ENCODE measurements around the gene CYP3A7. TPM values are rescaled to one million over a fixed set of nuclear protein-coding genes. Genes with fewer than 3 reads are reported as not detected.
"Not testable (repeated sequence)": the region's sequence is repeated elsewhere in the genome, so short reads cannot be mapped to it uniquely, and the experiment has no call there.

Gene CYP3A7
- total and polyA plus RNA-seq, 2 of the 13 experiments (the other 11 are each of a cell fraction or from before 2014, with no cell fraction given), result 5.8 to 6.4 TPM

DNA sequence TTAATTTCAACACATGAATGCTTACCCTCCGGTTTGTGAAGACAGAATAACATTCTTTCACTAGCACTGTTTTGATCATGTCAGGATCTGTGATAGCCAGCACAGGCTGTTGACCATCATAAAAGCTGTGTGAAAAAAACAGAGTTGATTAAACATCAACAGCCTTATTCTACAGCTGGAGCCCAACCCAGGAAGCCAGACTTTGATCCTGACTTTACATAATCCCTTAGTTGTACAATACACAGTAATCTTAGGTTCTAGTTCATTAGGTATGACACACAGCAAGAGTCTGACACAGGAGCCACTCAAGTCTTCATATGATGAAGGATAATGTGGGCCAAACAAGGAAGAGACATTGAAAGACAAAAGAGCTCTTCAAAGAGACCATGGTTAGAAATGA lies 37.6 kb upstream of the CYP3A7 start (continued):
- TF ChIP-seq FOXA1 (IDR thresholded peaks at IDR 0.05), result no peak
- no peak for TF ChIP-seq FOXA1 (CRISPR knock-in tag; IDR thresholded peaks at IDR 0.05)
- TF ChIP-seq ZNF782 (CRISPR knock-in tag; IDR thresholded peaks at IDR 0.05; ENCODE audit: borderline replicate concordance), result no peak
- TF ChIP-seq, protein P1, sequence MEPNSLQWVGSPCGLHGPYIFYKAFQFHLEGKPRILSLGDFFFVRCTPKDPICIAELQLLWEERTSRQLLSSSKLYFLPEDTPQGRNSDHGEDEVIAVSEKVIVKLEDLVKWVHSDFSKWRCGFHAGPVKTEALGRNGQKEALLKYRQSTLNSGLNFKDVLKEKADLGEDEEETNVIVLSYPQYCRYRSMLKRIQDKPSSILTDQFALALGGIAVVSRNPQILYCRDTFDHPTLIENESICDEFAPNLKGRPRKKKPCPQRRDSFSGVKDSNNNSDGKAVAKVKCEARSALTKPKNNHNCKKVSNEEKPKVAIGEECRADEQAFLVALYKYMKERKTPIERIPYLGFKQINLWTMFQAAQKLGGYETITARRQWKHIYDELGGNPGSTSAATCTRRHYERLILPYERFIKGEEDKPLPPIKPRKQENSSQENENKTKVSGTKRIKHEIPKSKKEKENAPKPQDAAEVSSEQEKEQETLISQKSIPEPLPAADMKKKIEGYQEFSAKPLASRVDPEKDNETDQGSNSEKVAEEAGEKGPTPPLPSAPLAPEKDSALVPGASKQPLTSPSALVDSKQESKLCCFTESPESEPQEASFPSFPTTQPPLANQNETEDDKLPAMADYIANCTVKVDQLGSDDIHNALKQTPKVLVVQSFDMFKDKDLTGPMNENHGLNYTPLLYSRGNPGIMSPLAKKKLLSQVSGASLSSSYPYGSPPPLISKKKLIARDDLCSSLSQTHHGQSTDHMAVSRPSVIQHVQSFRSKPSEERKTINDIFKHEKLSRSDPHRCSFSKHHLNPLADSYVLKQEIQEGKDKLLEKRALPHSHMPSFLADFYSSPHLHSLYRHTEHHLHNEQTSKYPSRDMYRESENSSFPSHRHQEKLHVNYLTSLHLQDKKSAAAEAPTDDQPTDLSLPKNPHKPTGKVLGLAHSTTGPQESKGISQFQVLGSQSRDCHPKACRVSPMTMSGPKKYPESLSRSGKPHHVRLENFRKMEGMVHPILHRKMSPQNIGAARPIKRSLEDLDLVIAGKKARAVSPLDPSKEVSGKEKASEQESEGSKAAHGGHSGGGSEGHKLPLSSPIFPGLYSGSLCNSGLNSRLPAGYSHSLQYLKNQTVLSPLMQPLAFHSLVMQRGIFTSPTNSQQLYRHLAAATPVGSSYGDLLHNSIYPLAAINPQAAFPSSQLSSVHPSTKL (CRISPR knock-in tag; IDR thresholded peaks at IDR 0.05), result peak; percentile 88
- no peak for TF ChIP-seq ZNF333 (CRISPR knock-in tag; IDR thresholded peaks at IDR 0.05; ENCODE audit: borderline replicate concordance)
- no peak for TF ChIP-seq ATRX (CRISPR knock-in tag; IDR thresholded peaks at IDR 0.05; ENCODE audit: borderline replicate concordance)
- peak; percentile 9 for TF ChIP-seq TEAD3 (CRISPR knock-in tag; optimal IDR thresholded peaks at IDR 0.05; ENCODE audit: borderline replicate concordance)
- no peak for TF ChIP-seq PRMT3 (CRISPR knock-in tag; IDR thresholded peaks at IDR 0.05; ENCODE audit: borderline replicate concordance, low read depth)
- TF ChIP-seq HDAC6 (IDR thresholded peaks at IDR 0.05; ENCODE audit: low read depth, low read length), result no peak
- no peak for TF ChIP-seq MAFG (CRISPR knock-in tag; IDR thresholded peaks at IDR 0.05)
- TF ChIP-seq, protein P2, sequence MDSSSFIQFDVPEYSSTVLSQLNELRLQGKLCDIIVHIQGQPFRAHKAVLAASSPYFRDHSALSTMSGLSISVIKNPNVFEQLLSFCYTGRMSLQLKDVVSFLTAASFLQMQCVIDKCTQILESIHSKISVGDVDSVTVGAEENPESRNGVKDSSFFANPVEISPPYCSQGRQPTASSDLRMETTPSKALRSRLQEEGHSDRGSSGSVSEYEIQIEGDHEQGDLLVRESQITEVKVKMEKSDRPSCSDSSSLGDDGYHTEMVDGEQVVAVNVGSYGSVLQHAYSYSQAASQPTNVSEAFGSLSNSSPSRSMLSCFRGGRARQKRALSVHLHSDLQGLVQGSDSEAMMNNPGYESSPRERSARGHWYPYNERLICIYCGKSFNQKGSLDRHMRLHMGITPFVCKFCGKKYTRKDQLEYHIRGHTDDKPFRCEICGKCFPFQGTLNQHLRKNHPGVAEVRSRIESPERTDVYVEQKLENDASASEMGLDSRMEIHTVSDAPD (CRISPR knock-in tag; IDR thresholded peaks at IDR 0.05), result no peak
- TF ChIP-seq ELF3 (CRISPR knock-in tag; IDR thresholded peaks at IDR 0.05), result peak; percentile 76
- no peak for TF ChIP-seq CBX2 (IDR thresholded peaks at IDR 0.05; ENCODE audit: low read depth, low read length)
- TF ChIP-seq CBX2 (CRISPR knock-in tag; IDR thresholded peaks at IDR 0.05; ENCODE audit: low read depth), result no peak
- no peak for TF ChIP-seq ZNF292 (CRISPR knock-in tag; IDR thresholded peaks at IDR 0.05; ENCODE audit: borderline replicate concordance, low read depth)

DNA sequence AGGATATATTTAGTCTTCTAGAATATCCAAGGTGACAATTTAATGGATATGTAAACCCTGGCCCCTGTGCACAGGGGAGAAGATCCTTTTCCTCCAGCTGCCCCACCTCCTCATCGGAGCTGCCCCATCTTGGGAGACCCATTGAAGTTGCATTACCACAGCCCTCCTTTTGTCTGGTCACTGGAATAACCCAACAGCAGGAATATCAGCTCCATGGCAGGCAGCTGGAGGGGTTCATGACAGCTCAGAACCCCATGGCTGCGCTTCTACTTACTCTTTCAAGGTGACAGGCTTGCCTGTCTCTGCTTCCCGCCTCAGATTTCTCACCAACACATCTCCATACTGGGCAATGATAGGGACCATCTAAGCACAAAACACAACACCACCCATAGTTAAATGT lies 34.5 kb upstream of the CYP3A7 start:
- peaks cover 26% of the 10 kb centered on the region for H3K4me1 ChIP-seq (ENCODE audit: insufficient read depth, low read length)
- POLR2A ChIA-PET; in situ Hi-C loops (cut with HindIII; ENCODE audit: extremely low pct_ligation_motif_present, low pct_unique_long_range_greater_than_20kb); H3K9ac ChIP-seq (ENCODE audit: insufficient read depth, low read depth, low read length); H3K4me3 ChIP-seq (replicated peaks in 1 of 3; ENCODE audit: insufficient read depth in 1 of 3, low read depth in 2 of 3, low read length in 3 of 3); H3K36me3 ChIP-seq (replicated peaks in 1 of 2; ENCODE audit: control insufficient read depth in 1 of 2, insufficient read depth in 2 of 2, low read length in 2 of 2); H3K27ac ChIP-seq (ENCODE audit: extremely low read length, insufficient read depth, low read length); FAIRE-seq; BruUV-seq (replicated peaks); H4K20me1 ChIP-seq (ENCODE audit: insufficient read depth, low read length); CTCF ChIA-PET (ENCODE audit: low intra/inter-chr PET ratio, low total read pairs); ATAC-seq; H3K79me2 ChIP-seq (ENCODE audit: insufficient read depth, low read length); H3K4me2 ChIP-seq (ENCODE audit: low read depth, low read length); H3K27me3 ChIP-seq (ENCODE audit: control insufficient read depth in 1 of 2, insufficient read depth in 2 of 2, low read length in 2 of 2); intact Hi-C loops (cut with micrococcal nuclease; ENCODE audit: unreplicated experiment); DNase-seq (ENCODE audit: low spot score); H2AFZ ChIP-seq (ENCODE audit: low read length): not testable (repeated sequence)
- peaks cover 10% of the 10 kb centered on the region; the same call in 1 of the 2 replicates for H3K9me3 ChIP-seq (ENCODE audit: low read length)
- 97% methylated on average over 3 of the region's 3 CpGs for WGBS (ENCODE audit: low lambda C conversion rate)
